Activated T-cell treated with anti-CD3 and anti-CD28 coated beads for 1 hour (primary cell): Measurements from ENCODE around the gene ZNF66.
A peak's percentile ranks its signal among the peaks of the same experiment; 100 is the strongest.
"Not testable (repeated sequence)": the region's sequence is repeated elsewhere in the genome, so short reads cannot be mapped to it uniquely, and the experiment has no call there.

Source experiments
- DNase-seq: peaks from one replicate; pipeline ENCODE4 v3.0.0-alpha.2; 2020; ENCODE audit warnings: low read depth

ZNF66 gene

GRCh38 chr19:20776083-20777076 lies at the start of gene ZNF66:
TSS of gene ZNF66 (plus strand) at chr19:20776304. CDS start at chr19:20776448, 144 bp downstream.
- DNase-seq: peak; percentile 91

- DNase-seq: not testable (repeated sequence)
Observed at GRCh38 chr19:20750169-20750568, 25.9 kb upstream of the ZNF66 start.

- not testable (repeated sequence) for DNase-seq
Observed at GRCh38 chr19:20752291-20752690, 23.8 kb upstream of the ZNF66 start.

- not testable (repeated sequence) for DNase-seq
Observed at GRCh38 chr19:20769225-20769736, 6.8 kb upstream of the ZNF66 start.

GRCh38 chr19:20787786-20788185 lies 11.7 kb downstream of the ZNF66 start:
- no peak for DNase-seq

GRCh38 chr19:20791806-20792205 lies 15.7 kb downstream of the ZNF66 start:
- DNase-seq: no peak

- not testable (repeated sequence) for DNase-seq
Observed at GRCh38 chr19:20806311-20807262, 30.5 kb downstream of the ZNF66 start.

- no peak for DNase-seq
Observed at GRCh38 chr19:20840371-20840770, 64.3 kb downstream of the ZNF66 start.
